Testis (tissue), 2 donors: ENCODE measurements around the gene C10orf67.

Experiments
- CTCF ChIP-seq, 3 experiments: fragments of 450-650 bp in 2 of 3; fragments of 200-600 bp in 1 of 3; sonication (generic) in 1 of 3; IDR thresholded peaks; one replicate each; pipeline ENCODE4 v1.5.1; 2016 to 2019; ENCODE audit warnings: antibody characterized with exemption in 3 of 3, mild to moderate bottlenecking in 2 of 3, moderate library complexity in 1 of 3
- POLR2A ChIP-seq: fragments of 450-650 bp; IDR thresholded peaks from one replicate; pipeline ENCODE4 v1.6.1; 2017; ENCODE audit warnings: antibody characterized with exemption, mild to moderate bottlenecking, moderate library complexity

GRCh38 chr10:23359692-23360380 is 15.2 kb upstream of the C10orf67 start:
- TF ChIP-seq POLR2A (no peak), CTCF (IDR thresholded peaks at IDR 0.05) (no peak)
